DMS53 treated with DMSO at 0.1 percent for 48 hours (cell line): ENCODE results near the gene PPFIBP2.

Experiments used
- DNase-seq: peaks from one replicate; lab custom pipeline; 2025; ENCODE audit not compliant: unreplicated experiment; lab: John Stamatoyannopoulos, UW

PPFIBP2 gene

GRCh38 chr11:7621090-7621489 is 107.3 kb downstream of the PPFIBP2 start:
- no peak for DNase-seq

- no peak for DNase-seq
Observed at GRCh38 chr11:7621554-7621953, 107.8 kb downstream of the PPFIBP2 start.

DNA sequence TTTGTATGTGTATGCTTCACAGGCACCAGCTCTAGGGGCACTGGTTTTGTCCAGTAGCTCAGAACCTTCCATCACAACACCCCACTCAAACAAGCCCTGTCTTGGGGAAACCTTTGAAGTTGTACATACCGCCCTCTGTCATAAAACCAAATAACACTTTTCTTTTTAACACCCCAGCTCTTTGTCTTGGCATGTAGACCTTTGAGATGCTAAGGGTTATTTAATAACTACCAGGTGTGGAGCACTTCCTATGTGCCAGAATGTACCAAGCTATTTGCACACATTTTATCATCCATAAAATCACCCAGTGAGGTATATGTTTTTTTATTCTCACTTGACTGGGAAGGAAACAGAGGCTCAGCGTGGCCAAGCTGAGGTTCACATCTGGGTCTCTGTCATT is 108.9 kb downstream of the PPFIBP2 start:
- DNase-seq, result no peak

DNA sequence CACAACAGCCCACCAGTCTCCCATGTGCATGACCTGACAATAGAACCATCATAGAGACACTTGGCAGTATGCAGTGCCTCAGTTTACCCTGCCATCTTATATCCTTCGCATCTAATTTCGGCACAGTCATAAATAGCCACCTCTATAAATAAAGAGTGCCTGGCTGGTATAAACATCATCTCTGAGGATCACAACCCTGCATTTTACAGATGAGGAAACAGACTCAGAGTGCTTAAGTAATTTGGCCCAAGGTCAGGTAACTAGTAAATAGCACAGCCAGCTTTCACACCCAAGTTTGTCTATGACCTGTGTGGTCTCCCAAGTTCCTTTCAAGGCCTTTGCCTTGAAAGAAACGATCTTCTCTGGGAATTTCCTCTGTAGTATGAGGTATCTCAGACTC is 114.9 kb downstream of the PPFIBP2 start:
- DNase-seq, result no peak

- DNase-seq, result no peak
Observed at GRCh38 chr11:7630002-7630401, 116.2 kb downstream of the PPFIBP2 start.

DNA sequence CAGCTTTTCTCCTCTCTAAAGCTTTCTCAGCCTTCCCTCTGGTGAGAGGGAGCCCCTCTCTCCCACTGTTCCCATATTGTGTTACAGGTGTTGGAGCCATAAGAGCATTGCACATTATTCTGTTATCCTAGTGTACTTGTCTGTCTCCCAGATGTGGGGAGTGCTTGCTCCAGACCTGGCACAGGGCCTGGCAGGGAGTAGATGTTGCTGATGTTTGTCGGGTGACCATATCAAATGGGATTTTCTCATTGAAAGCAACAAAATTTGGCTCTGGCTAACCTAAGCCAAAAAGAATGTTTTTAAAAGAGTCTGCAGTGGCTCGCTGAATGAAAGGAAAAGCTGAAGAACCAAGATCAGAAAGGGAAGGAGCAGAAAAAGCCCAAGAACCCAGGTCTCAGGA is 118.4 kb downstream of the PPFIBP2 start:
- no peak for DNase-seq

GRCh38 chr11:7635137-7635536 is 121.3 kb downstream of the PPFIBP2 start:
- no peak for DNase-seq

GRCh38 chr11:7635708-7636107 is 121.9 kb downstream of the PPFIBP2 start:
- DNase-seq, result no peak

GRCh38 chr11:7636350-7636749 is 122.6 kb downstream of the PPFIBP2 start:
- no peak for DNase-seq

DNA sequence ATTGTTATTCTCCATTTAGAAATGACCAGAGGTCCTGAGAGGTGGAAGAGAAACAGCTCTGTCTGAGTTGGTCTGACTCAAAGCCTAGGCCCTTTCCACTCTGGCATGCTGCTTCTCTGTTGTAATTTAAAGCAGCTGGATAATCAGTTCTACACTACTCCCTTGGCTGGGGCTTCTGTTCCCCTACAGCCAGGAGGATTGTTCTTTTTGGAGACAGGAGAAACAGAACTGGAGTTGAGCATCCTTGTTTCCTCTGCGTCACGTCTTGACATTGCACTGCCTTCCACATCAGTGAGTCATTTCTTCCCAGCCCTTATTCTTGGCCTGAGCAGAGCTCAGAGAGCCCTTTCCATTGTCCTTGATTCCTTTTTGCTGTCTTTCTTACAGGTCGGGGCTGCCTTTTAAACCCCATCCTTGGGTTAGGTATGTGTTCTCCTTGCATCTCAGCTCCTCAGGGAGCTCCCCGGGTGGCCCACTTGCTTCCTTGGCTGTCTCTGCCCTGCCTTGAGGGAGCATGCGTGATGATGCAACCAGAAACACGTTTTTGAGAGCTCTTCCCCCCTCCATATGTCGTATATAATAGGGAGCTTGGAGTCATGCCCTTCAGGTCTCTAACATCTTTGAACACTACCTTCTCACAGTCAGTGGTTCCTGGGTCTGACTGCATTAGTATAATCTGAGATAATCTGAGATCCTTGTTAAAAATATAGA is 123.8 kb downstream of the PPFIBP2 start:
- no peak for DNase-seq

GRCh38 chr11:7638710-7639642 is 125.2 kb downstream of the PPFIBP2 start:
- no peak for DNase-seq

DNA sequence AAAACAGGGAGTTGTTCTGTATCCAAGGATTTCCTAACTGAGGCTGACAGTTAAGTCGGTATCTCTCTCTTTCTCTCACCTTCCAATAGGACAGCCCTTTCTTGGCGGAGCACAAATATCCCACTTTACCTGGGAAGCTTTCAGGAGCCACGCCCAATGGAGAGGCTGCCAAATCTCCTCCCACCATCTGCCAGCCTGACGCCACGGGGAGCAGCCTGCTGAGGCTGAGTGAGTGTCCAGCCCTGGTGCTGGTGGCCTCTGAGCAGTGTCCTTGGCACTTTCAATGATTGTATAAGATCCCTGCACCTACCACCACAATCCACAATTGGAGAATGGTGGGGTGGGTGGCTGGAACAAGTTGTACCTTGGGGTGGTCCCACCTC is 125.8 kb downstream of the PPFIBP2 start:
- no peak for DNase-seq

DNA sequence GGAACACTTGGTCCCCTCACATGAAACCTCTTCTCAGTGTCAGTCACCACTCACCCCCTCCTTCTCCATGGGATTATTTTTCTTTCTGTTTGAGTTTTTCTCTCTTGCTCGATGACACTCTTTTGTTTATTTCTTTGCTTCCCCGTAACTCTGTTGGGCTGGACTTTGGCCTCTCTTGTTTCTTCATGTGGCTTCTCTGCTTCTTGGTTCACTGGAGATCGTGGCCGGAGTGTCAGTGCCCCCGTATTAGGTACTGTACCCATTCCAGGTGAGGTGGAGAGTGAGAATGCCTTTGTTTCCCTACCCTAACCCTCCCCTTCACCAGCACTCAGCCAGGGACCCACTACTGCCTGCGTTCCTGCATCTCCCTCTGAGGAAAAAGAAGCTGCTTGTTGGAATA is 127.0 kb downstream of the PPFIBP2 start:
- no peak for DNase-seq

DNA sequence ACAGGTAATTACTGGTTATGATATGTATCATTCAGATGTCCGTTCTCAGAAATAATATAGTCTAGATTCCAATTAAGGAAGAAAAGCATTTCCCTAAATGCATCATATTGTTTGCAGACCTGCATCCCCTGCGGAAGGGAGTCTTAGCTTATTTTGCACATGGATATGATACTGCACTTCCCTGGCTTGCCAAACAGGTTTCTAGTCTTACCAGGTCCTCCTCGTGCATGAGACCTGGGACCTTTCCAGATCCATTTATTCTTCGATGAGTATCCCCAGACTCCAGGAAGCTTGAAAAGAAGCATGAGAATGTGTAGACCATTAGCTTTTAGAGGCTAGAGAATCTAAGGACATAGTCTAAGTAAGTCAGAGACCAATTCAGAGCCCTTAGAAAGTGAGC is 128.9 kb downstream of the PPFIBP2 start:
- no peak for DNase-seq

- no peak for DNase-seq
Observed at GRCh38 chr11:7643314-7643713, 129.5 kb downstream of the PPFIBP2 start.

DNA sequence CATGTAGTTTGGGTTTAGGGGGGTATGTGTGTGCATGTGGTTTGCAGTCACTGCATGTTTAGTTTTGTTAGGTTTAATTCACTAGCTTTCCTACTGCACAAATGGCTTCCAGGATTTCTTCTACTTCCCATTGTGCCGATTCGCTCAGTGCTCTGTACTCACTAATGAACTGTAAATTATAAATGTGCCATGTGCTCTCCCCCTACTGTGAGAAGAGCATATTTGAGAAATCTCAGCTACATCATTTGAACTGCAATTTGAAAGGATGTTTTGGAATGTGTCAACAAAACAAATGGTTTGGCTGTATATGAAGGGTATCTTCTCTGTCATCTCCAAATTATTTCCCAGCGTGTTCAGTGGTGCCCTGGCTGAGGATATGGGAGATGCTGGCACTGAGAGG is 131.4 kb downstream of the PPFIBP2 start:
- DNase-seq, result no peak

GRCh38 chr11:7646866-7647265 is 133.1 kb downstream of the PPFIBP2 start:
- DNase-seq, result no peak

GRCh38 chr11:7648264-7648663 is 134.5 kb downstream of the PPFIBP2 start:
- no peak for DNase-seq

- no peak for DNase-seq
Observed at GRCh38 chr11:7651140-7651551, 137.3 kb downstream of the PPFIBP2 start.

DNA sequence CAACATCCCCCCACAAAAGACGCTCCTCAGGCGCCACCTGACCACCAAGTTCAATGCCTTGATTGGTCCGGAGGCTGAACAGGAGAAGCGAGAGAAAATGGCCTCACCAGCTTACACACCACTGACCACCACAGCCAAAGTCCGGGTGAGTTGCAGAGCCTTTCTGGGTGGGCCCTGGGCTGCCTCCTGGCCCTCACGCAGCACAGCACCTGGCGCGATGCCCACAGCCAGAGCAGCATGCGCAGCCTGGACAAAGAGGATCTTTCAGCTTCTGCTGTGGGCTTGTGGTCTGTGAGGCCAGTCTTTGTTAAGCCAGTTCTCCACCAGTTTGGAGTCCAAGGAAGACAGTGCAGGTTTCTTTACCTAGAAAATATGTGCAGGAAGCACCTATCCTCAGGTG is 137.9 kb downstream of the PPFIBP2 start:
- no peak for DNase-seq

GRCh38 chr11:7654195-7654705 is 140.5 kb downstream of the PPFIBP2 start:
- no peak for DNase-seq
